Neuron (in vitro differentiated cells): ENCODE data around the gene SPDYE17.
"Not testable (repeated sequence)": the region's sequence is repeated elsewhere in the genome, so short reads cannot be mapped to it uniquely, and the experiment has no call there.

Experiments
- H2AFZ ChIP-seq: one replicate; pipeline ENCODE4 v1.6.1; 2013; ENCODE audit warnings: low read depth, mild to moderate bottlenecking, inconsistent platforms, low read length, moderate library complexity
- H3K27me3 ChIP-seq: one replicate; pipeline ENCODE4 v1.6.1; 2013; ENCODE audit warnings: low read length; ENCODE audit not compliant: insufficient read depth
- H3K36me3 ChIP-seq: one replicate; pipeline ENCODE4 v1.6.1; 2013; ENCODE audit warnings: low read length; ENCODE audit not compliant: insufficient read depth
- H3K4me1 ChIP-seq: one replicate; pipeline ENCODE4 v1.6.1; 2013; ENCODE audit warnings: low read length; ENCODE audit not compliant: insufficient read depth
- H3K4me3 ChIP-seq: 2 replicates; pipeline ENCODE4 v1.5.1; 2013; ENCODE audit warnings: mild to moderate bottlenecking, low read length, moderate library complexity
- H3K9me3 ChIP-seq: one replicate; pipeline ENCODE4 v1.6.1; 2013; ENCODE audit warnings: low read length

Gene SPDYE17

GRCh38 chr7:76993831-76994230 lies 38.3 kb downstream of the SPDYE17 start:
- H3K36me3 ChIP-seq, H2AFZ ChIP-seq, H3K4me3 ChIP-seq, H3K27me3 ChIP-seq, H3K4me1 ChIP-seq, H3K9me3 ChIP-seq: not testable (repeated sequence)

GRCh38 chr7:76992871-76993270 lies 39.3 kb downstream of the SPDYE17 start:
- not testable (repeated sequence) for H3K4me1 ChIP-seq, H3K9me3 ChIP-seq, H3K36me3 ChIP-seq, H3K27me3 ChIP-seq, H3K4me3 ChIP-seq, H2AFZ ChIP-seq

GRCh38 chr7:76992204-76992603 lies 40.0 kb downstream of the SPDYE17 start:
- H3K4me3 ChIP-seq, H3K9me3 ChIP-seq, H3K4me1 ChIP-seq, H2AFZ ChIP-seq, H3K36me3 ChIP-seq, H3K27me3 ChIP-seq: not testable (repeated sequence)

- H3K4me1 ChIP-seq, H2AFZ ChIP-seq, H3K27me3 ChIP-seq, H3K4me3 ChIP-seq, H3K36me3 ChIP-seq, H3K9me3 ChIP-seq: not testable (repeated sequence)
These were observed 42.0 kb downstream of the SPDYE17 start for GRCh38 chr7:76990202-76990601.

GRCh38 chr7:76985924-76986717 lies 46.0 kb downstream of the SPDYE17 start:
- not testable (repeated sequence) for H2AFZ ChIP-seq, H3K4me1 ChIP-seq, H3K4me3 ChIP-seq, H3K36me3 ChIP-seq, H3K9me3 ChIP-seq, H3K27me3 ChIP-seq

GRCh38 chr7:76984784-76985136 lies 47.4 kb downstream of the SPDYE17 start:
- H3K36me3 ChIP-seq, H3K4me1 ChIP-seq, H3K4me3 ChIP-seq, H2AFZ ChIP-seq, H3K27me3 ChIP-seq, H3K9me3 ChIP-seq: not testable (repeated sequence)

- not testable (repeated sequence) for H3K4me1 ChIP-seq, H3K36me3 ChIP-seq, H2AFZ ChIP-seq, H3K4me3 ChIP-seq, H3K9me3 ChIP-seq, H3K27me3 ChIP-seq
These were observed 48.0 kb downstream of the SPDYE17 start for GRCh38 chr7:76983937-76984783.

- not testable (repeated sequence) for H3K4me1 ChIP-seq, H2AFZ ChIP-seq, H3K9me3 ChIP-seq, H3K27me3 ChIP-seq, H3K4me3 ChIP-seq, H3K36me3 ChIP-seq
These were observed 48.8 kb downstream of the SPDYE17 start for GRCh38 chr7:76983333-76983732.

GRCh38 chr7:76982501-76982900 lies 49.7 kb downstream of the SPDYE17 start:
- H3K36me3 ChIP-seq, H3K4me3 ChIP-seq, H3K9me3 ChIP-seq, H2AFZ ChIP-seq, H3K4me1 ChIP-seq, H3K27me3 ChIP-seq: not testable (repeated sequence)

- H3K27me3 ChIP-seq, H3K4me3 ChIP-seq, H2AFZ ChIP-seq: not testable (repeated sequence)
These were observed 50.8 kb downstream of the SPDYE17 start for GRCh38 chr7:76981187-76981970.

GRCh38 chr7:76980576-76980975 lies 51.6 kb downstream of the SPDYE17 start:
- H3K4me1 ChIP-seq, H3K36me3 ChIP-seq, H3K4me3 ChIP-seq, H3K27me3 ChIP-seq, H3K9me3 ChIP-seq, H2AFZ ChIP-seq: not testable (repeated sequence)

More at GRCh38 chr7:76981187-76981970, 50.8 kb downstream of the SPDYE17 start:
- not testable (repeated sequence) for H3K36me3 ChIP-seq, H3K9me3 ChIP-seq, H3K4me1 ChIP-seq

GRCh38 chr7:76977761-76978367 lies 54.3 kb downstream of the SPDYE17 start:
- H3K27me3 ChIP-seq, H3K4me1 ChIP-seq, H2AFZ ChIP-seq, H3K4me3 ChIP-seq, H3K36me3 ChIP-seq, H3K9me3 ChIP-seq: not testable (repeated sequence)
